GM12872 (cell line): Measurements from ENCODE around the gene RNF113B.

ENCODE experiments used
- TF ChIP-seq, protein P1 (sequence below): IDR thresholded peaks from 3 replicates; pipeline ENCODE4 v1.5.1; 2011; ENCODE audit warnings: low read depth, mild to moderate bottlenecking, low read length, moderate library complexity; ENCODE audit not compliant: insufficient read depth

Gene RNF113B

DNA sequence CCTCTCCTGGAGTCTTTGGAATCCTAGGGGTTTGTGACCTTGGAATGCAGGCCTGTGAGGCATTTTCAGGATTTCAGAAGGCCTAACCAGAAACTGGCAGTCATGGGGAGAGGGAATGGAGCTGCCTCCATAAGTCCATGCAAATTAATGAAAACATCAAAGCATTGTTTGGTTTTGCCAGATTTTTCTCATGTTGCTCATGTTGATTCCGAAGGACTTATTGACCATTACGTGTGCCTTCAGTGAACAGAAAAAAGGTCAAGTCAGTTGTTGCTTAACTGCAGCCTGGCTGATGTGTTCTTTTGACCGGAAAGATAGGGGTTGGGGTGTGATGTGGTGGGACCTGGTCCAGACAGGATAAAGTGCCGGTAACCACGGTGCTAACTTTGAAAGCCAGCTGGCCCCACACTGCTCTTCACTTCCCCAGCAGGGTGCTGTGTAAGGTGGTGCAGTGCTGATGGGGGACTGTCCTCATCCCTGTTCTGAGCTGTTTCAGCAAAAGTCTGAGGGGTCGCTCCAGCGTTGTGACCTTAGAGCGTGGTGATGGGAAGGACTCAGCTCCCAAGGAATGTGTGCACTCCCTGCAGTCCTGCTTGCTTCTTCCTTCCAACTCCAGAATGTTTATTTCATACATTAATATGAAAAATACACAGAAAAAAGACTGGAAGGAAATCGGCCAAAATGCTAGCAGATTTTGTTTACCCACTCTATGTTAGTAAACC is 3.5 kb downstream of the RNF113B start:
- TF ChIP-seq, protein P1, sequence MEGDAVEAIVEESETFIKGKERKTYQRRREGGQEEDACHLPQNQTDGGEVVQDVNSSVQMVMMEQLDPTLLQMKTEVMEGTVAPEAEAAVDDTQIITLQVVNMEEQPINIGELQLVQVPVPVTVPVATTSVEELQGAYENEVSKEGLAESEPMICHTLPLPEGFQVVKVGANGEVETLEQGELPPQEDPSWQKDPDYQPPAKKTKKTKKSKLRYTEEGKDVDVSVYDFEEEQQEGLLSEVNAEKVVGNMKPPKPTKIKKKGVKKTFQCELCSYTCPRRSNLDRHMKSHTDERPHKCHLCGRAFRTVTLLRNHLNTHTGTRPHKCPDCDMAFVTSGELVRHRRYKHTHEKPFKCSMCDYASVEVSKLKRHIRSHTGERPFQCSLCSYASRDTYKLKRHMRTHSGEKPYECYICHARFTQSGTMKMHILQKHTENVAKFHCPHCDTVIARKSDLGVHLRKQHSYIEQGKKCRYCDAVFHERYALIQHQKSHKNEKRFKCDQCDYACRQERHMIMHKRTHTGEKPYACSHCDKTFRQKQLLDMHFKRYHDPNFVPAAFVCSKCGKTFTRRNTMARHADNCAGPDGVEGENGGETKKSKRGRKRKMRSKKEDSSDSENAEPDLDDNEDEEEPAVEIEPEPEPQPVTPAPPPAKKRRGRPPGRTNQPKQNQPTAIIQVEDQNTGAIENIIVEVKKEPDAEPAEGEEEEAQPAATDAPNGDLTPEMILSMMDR = no peak

DNA sequence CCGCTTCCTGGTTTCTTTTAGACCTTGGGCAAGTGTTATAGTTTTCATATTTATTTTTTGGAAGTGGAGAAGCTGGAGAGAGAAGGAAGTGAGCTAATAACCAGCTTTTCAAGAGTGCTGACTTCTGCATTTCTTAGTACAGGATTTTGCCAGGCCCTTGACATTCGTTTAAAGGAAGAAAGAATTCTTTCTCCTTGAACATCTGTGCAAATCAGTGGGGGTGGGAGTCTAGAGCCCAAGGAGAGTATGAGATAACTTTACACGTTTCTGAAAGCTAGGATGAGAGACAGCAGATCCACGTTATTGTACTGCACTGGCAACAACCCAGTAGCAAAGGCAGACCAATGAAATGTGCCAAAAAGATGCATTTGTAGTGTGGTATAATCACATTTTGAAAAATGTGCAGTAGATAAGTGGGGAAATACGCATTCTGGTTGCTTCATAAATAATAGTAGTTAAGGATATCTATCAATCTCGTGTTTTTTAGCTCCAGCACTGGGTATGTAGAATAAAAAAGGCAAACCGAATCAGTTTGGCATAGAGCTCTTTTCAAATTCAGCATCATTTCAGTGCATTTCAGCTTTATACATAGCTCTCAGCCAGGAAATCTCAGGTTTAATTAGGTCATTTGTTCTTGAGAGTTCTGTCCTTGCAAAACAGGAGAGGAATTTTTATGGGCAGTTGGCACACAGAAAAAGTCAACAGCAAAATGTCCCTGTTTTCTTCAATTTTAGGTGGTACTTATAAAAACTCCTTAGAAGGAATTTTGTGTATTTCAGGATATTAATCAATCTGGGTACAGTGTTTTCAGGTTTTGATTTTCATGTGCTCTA is 4.3 kb downstream of the RNF113B start:
- TF ChIP-seq, protein P1 = no peak

DNA sequence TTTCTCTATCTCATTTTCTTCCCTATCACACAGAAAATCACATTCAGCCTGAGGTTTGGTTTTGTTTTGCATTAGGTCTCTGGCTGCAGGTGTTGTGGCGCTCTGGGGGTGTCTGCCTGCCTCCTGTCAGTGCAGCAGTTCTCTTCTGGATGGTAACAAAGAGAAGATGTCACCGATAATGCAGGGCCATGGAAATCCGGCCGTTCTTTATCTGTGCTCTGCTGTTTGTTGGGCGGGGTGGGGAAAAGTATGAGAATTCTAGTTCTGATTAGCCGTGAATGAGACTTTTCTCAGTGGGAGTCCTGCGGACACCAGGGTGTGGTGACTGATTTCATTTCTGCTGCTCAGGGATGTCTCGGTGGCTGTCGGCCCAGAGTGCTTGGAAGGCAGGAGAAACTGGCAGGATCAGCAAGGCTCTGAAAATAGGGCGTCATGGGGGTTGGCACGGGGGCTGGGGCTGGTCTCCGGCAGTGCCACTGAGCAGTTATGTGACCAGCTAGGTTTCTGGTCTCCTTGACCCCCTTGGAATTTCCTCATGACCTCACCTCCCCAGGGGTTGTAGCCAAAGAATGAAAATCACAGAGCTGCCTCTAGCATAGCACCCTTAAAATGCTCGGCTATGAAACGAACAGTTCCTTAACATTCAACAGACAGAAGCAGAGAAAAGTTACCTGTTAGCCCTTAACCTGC is 5.0 kb downstream of the RNF113B start:
- TF ChIP-seq, protein P1 = no peak

DNA sequence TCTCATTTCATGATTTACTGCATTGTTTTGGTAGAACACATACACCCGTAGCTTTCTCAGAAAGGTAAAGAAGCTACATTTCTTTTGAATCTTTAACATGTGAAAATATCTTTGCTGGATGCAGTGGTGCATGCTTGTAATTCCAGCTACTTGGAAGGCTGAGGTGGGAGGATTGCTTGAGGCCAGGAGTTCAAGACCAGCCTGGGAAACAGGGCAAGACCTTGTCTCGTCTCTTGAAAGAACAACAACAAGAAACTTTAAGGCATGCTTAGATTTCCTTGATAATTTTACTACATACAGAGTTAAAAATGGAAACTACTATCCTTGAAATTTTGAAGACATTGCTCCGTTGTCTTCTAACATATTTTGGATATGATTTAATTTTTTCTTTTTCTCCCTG is 7.7 kb downstream of the RNF113B start:
- TF ChIP-seq, protein P1 = no peak

DNA sequence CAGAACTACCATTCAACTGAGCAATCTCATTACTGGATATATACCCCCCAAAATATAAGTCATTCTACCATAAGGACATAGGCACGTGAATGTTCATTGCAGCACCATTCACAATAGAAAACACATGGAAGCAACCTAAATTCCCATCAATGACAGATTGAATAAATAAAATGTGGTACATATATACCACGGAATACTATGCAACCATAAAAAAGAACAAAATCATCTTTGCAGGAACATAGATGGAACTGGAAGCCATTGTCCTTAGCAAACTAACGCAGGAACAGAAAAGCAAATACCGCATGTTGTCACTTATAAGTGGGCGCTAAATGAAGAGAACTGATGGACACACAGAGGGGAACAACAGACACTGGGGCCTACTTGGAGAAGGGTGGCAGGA is 14.1 kb downstream of the RNF113B start:
- TF ChIP-seq, protein P1 = no peak

DNA sequence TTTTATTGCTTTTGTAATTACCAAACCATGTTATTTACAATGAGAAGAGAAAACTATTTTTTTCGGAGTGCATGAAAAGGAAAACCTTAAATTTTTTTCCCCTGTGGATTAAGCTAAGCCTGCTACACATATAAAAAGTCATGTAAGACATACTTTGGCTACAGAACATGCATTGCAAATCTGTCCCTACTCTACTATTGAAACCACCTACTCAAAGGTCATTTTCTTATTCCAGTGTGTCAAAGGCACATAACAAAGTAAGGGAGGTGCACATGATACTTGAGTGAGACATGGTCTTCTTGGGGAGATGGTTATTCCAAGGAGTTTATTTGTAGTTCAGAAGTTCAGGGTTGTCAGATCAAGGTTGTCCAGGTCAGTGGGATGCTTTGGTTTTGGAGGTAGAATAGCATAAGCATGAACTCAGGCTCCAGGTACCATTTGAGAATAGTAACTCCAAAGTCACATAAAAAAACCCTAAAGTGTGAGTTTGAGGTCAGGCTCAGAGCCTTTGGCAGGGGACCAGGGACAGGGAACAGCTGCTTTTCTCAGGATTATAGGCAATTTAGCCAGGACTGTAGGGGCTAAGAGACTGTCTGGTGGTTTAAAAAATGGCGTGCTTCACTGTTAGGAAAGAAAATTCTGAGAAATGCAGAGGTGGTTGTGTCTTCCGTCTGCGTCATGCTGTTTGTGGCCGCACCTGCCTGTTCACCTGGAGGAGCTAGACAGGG is 18.7 kb downstream of the RNF113B start:
- TF ChIP-seq, protein P1 = no peak
